GM23338 (cell line): Measurements from ENCODE around the gene PTPA.

ENCODE experiments used
- CREB1 ChIP-seq: fragments of 250-450 bp; sonication (Bioruptor Pico); IDR thresholded peaks from 2 replicates; pipeline ENCODE4 v1.5.0; 2020; ENCODE audit warnings: low read depth, mild to moderate bottlenecking, moderate library complexity
- EZH2 ChIP-seq: fragments of 200-600 bp; sonication (generic); IDR thresholded peaks from one replicate; pipeline ENCODE4 v1.8.0; 2017; ENCODE audit warnings: antibody characterized with exemption, mild to moderate bottlenecking, low read depth; ENCODE audit not compliant: unreplicated experiment
- EZH2phosphoT487 ChIP-seq: fragments of 200-600 bp; sonication (generic); IDR thresholded peaks from one replicate; pipeline ENCODE4 v1.8.1; 2018; ENCODE audit warnings: antibody characterized with exemption; ENCODE audit not compliant: unreplicated experiment
- JUNB ChIP-seq: IDR thresholded peaks from one replicate; pipeline ENCODE4 v1.6.1; 2016; ENCODE audit warnings: antibody characterized with exemption; ENCODE audit not compliant: unreplicated experiment
- POLR2AphosphoS5 ChIP-seq: IDR thresholded peaks from 2 replicates; pipeline ENCODE4 v1.6.1; 2016; ENCODE audit warnings: antibody characterized with exemption, low read depth
- TF ChIP-seq, protein P1 (sequence below), 2 experiments: fragments of 200-600 bp in 1 of 2; sonication (generic) in 1 of 2; conservative IDR thresholded peaks; 2 replicates each; pipeline versions ENCODE4 v1.5.1 to v1.6.1; 2016 to 2017; ENCODE audit warnings: antibody characterized with exemption in 2 of 2, low read depth in 2 of 2, mild to moderate bottlenecking in 2 of 2, moderate library complexity in 1 of 2
- TF ChIP-seq, protein P2 (sequence below): IDR thresholded peaks from one replicate; pipeline ENCODE4 v1.6.1; 2018; ENCODE audit warnings: antibody characterized with exemption; ENCODE audit not compliant: unreplicated experiment

DNA sequence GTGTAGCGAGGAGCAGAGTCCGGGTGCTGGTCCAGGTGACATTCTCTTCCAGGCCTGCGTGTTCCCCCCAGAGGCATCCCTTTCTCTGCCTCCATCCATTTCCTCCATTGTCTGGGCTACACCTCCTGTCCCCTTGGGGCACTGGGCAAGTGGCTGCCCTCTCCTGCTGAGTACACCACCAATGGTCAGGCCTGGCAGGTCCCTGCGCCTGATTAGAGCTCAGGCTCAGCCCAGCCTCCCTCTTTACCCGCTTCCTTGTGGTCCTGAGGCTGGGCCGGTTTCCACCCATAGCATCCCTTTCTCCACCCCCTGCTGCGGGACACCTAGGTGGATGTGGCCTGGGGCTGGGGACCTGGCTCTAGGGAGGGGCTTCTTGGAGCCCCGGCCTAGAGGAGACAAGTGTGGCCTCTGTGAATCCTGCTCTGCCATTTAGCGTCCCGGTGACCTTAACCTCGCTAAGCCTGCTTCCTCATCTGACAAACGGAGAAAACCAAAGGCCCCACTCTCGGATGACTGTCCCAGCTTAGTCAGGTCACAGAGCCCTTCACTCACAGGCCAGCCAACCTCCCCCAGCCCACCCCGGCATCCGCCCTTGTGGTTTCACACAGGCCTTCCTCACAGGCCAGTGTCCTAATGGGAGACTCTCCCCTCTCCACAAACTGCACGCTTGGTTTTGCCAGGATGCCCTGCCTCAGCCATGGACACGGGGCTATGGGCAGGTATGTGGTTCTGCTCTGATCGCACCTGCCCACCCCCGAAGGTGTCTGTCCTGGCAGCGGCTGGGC, 17.4 kb upstream of the PTPA start:
- TF ChIP-seq, protein P1, sequence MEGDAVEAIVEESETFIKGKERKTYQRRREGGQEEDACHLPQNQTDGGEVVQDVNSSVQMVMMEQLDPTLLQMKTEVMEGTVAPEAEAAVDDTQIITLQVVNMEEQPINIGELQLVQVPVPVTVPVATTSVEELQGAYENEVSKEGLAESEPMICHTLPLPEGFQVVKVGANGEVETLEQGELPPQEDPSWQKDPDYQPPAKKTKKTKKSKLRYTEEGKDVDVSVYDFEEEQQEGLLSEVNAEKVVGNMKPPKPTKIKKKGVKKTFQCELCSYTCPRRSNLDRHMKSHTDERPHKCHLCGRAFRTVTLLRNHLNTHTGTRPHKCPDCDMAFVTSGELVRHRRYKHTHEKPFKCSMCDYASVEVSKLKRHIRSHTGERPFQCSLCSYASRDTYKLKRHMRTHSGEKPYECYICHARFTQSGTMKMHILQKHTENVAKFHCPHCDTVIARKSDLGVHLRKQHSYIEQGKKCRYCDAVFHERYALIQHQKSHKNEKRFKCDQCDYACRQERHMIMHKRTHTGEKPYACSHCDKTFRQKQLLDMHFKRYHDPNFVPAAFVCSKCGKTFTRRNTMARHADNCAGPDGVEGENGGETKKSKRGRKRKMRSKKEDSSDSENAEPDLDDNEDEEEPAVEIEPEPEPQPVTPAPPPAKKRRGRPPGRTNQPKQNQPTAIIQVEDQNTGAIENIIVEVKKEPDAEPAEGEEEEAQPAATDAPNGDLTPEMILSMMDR (conservative IDR thresholded peaks at IDR 0.05; ENCODE audit: low read depth in 2 of 2), result no peak
- TF ChIP-seq JUNB, result no peak
- no peak for TF ChIP-seq EZH2phosphoT487
- no peak for TF ChIP-seq POLR2AphosphoS5
- TF ChIP-seq, protein P2, sequence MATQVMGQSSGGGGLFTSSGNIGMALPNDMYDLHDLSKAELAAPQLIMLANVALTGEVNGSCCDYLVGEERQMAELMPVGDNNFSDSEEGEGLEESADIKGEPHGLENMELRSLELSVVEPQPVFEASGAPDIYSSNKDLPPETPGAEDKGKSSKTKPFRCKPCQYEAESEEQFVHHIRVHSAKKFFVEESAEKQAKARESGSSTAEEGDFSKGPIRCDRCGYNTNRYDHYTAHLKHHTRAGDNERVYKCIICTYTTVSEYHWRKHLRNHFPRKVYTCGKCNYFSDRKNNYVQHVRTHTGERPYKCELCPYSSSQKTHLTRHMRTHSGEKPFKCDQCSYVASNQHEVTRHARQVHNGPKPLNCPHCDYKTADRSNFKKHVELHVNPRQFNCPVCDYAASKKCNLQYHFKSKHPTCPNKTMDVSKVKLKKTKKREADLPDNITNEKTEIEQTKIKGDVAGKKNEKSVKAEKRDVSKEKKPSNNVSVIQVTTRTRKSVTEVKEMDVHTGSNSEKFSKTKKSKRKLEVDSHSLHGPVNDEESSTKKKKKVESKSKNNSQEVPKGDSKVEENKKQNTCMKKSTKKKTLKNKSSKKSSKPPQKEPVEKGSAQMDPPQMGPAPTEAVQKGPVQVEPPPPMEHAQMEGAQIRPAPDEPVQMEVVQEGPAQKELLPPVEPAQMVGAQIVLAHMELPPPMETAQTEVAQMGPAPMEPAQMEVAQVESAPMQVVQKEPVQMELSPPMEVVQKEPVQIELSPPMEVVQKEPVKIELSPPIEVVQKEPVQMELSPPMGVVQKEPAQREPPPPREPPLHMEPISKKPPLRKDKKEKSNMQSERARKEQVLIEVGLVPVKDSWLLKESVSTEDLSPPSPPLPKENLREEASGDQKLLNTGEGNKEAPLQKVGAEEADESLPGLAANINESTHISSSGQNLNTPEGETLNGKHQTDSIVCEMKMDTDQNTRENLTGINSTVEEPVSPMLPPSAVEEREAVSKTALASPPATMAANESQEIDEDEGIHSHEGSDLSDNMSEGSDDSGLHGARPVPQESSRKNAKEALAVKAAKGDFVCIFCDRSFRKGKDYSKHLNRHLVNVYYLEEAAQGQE, result no peak
- no peak for TF ChIP-seq CREB1 (CRISPR knock-in tag)
- no peak for TF ChIP-seq EZH2
